HEK293 (cell line): ENCODE measurements around the gene RBM26.

Experiments
- BCL11A ChIP-seq: fragments of 450-650 bp; formaldehyde crosslinking; IDR thresholded peaks from 2 replicates; pipeline ENCODE4 v1.5.1; 2016; ENCODE audit warnings: low read depth, missing biosample characterization, missing genetic modification characterization
- CTCF ChIP-seq: fragments of 450-650 bp; formaldehyde crosslinking; IDR thresholded peaks from 2 replicates; pipeline ENCODE4 v1.5.1; 2016; ENCODE audit warnings: missing biosample characterization, missing genetic modification characterization
- FEZF1 ChIP-seq: fragments of 450-650 bp; formaldehyde crosslinking; IDR thresholded peaks from 2 replicates; pipeline ENCODE4 v1.5.1; 2016; ENCODE audit warnings: missing biosample characterization, missing genetic modification characterization
- HOXA7 ChIP-seq: sonication (generic); formaldehyde crosslinking; IDR thresholded peaks from 2 replicates; pipeline ENCODE4 v1.8.1; 2022; ENCODE audit warnings: missing genetic modification reagents, borderline replicate concordance
- SETDB1 ChIP-seq: IDR thresholded peaks from one replicate; pipeline ENCODE4 v1.6.1; 2017; ENCODE audit warnings: mild to moderate bottlenecking, low read length, moderate library complexity, mixed read lengths; ENCODE audit not compliant: insufficient read length
- ZBTB49 ChIP-seq: fragments of 450-650 bp; formaldehyde crosslinking; IDR thresholded peaks from 2 replicates; pipeline ENCODE4 v1.5.1; 2016; ENCODE audit warnings: missing biosample characterization, missing genetic modification characterization, low read depth
- ZNF654 ChIP-seq: fragments of 450-650 bp; formaldehyde crosslinking; IDR thresholded peaks from 2 replicates; pipeline ENCODE4 v1.5.1; 2016; ENCODE audit warnings: low read depth, missing biosample characterization, missing genetic modification characterization
- ZNF76 ChIP-seq: fragments of 450-650 bp; formaldehyde crosslinking; IDR thresholded peaks from 2 replicates; pipeline ENCODE4; 2016; ENCODE audit warnings: low read depth, missing biosample characterization, missing genetic modification characterization, borderline replicate concordance
- ZNF777 ChIP-seq: fragments of 450-650 bp; formaldehyde crosslinking; IDR thresholded peaks from 2 replicates; pipeline ENCODE4 v1.5.1; 2017; ENCODE audit warnings: missing biosample characterization, missing genetic modification characterization, borderline replicate concordance
- TF ChIP-seq, protein P1 (sequence below): fragments of 450-650 bp; formaldehyde crosslinking; IDR thresholded peaks from 2 replicates; pipeline ENCODE4 v1.5.1; 2016; ENCODE audit warnings: missing biosample characterization, missing genetic modification characterization

DNA sequence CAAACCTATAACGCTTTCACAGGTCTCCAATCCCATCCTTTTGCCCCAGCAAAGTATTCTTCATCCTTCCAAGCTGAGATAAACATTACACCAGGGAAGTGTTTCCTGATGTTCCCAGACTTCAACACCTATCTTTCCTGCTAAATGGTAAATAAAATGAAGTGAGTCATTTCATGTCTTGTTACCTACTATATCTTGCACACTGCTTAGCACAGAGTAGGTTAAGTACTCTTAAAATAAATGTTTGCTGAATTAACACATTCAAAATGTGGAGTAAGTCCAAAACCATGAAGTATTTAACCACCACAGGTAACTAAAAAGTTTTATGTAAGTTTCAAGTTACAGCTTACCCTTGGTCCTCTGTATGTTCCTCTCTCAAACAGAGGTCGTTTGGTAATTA lies 3.4 kb downstream of the RBM26 start:
- TF ChIP-seq CTCF (tag by site-specific recombination) (no peak), SETDB1 (no peak), BCL11A (tag by site-specific recombination) (no peak), FEZF1 (tag by site-specific recombination) (no peak), ZNF76 (tag by site-specific recombination) (no peak), ZNF777 (tag by site-specific recombination) (no peak), ZNF654 (tag by site-specific recombination) (no peak), HOXA7 (CRISPR knock-in tag) (no peak), ZBTB49 (tag by site-specific recombination) (no peak)
- TF ChIP-seq, protein P1, sequence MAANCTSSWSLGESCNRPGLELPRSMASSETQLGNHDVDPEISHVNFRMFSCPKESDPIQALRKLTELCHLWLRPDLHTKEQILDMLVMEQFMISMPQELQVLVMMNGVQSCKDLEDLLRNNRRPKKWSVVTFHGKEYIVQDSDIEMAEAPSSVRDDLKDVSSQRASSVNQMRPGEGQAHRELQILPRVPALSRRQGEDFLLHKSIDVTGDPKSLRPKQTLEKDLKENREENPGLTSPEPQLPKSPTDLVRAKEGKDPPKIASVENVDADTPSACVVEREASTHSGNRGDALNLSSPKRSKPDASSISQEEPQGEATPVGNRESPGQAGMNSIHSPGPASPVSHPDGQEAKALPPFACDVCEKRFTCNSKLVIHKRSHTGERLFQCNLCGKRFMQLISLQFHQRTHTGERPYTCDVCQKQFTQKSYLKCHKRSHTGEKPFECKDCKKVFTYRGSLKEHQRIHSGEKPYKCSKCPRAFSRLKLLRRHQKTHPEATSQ, result no peak
